Measurements from ENCODE around the gene EXOC1. TPM values are rescaled to one million over a fixed set of nuclear protein-coding genes. Genes with fewer than 3 reads are reported as not detected.

EXOC1 gene
- polyA plus RNA-seq, 12 donors = 20.2 to 36.8 (median 28.8) TPM; not detected in 1

DNA sequence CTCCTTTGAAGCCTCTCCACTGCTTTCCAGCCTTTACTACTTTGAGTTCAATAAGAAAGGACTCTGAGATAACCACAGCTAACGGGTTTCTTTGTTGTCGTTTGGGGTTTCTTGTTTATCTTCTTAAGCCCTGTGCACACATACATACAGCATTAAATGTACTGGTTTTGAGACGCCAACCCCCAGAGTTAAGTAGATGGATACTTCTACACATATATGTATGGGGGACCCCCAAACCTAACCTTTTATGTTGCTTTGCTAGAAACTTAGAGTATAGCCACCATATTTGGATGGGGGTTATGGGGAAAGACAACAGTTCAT lies 96.0 kb downstream of the EXOC1 start:
- no peak for DNase-seq

DNA sequence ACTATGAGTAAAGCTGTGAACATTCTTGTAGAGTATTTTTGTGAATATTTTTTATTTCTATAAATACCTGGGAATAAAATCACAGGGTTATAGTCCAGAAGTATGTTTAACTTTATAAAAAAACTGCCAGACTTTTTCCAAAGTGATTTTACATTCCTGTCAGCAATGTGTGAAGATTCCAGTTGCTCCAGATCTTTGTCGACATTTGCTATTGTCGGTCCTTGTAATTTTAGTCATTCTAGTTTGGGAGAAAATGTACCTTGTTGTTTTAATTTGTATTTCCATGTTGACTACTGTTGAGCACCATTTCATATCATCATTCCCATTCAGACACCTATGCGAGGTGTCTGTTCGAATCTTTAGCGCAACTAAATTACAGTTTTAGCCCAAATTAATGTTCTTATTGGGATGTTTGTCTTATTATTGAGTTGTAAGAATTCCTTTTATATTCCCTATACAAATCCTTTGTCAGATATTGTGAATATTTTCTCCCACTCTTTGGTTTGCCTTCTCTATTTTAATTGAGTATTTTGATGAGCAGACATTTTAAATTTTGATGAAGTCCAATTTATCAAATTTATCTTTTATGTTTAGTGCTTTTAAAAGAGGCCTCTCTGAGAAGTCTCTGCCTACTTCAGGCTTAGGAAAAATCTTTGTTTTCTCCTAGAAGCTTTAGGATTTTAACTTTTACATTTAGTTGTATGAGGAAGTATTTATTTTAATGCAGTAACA lies 97.9 kb downstream of the EXOC1 start:
- DNase-seq = no peak

Other genes starting within 250 kb of the EXOC1 start
- gene NMU, start 217.3 kb upstream of the EXOC1 start, polyA plus RNA-seq (ENCODE audit: insufficient read length in 12 of 12) = 1 to 10 TPM in 7 of 12 donors, under 1 TPM in 3, not detected in 2; 0.60 to 1.9 (median 1.4) TPM
- gene EXOC1L, start 33.9 kb upstream of the EXOC1 start, polyA plus RNA-seq (ENCODE audit: insufficient read length in 12 of 12) = not detected
- 10 to 100 TPM in 1 of 12 donors, 1 to 10 TPM in 10, not detected in 1; 4.5 to 13.0 (median 7.0) TPM for gene CEP135, start 95.3 kb downstream of the EXOC1 start, polyA plus RNA-seq (ENCODE audit: insufficient read length in 12 of 12)

Data from muscle of arm (tissue), 12 donors.